GM15510 (cell line): Measurements from ENCODE around the gene ATP5PB.

Experiments used
- POLR2A ChIP-seq: IDR thresholded peaks from 3 replicates; pipeline ENCODE4 v1.6.1; 2011; ENCODE audit warnings: borderline replicate concordance; ENCODE audit not compliant: insufficient read length; ENCODE audit errors: extremely low read depth

ATP5PB gene

DNA sequence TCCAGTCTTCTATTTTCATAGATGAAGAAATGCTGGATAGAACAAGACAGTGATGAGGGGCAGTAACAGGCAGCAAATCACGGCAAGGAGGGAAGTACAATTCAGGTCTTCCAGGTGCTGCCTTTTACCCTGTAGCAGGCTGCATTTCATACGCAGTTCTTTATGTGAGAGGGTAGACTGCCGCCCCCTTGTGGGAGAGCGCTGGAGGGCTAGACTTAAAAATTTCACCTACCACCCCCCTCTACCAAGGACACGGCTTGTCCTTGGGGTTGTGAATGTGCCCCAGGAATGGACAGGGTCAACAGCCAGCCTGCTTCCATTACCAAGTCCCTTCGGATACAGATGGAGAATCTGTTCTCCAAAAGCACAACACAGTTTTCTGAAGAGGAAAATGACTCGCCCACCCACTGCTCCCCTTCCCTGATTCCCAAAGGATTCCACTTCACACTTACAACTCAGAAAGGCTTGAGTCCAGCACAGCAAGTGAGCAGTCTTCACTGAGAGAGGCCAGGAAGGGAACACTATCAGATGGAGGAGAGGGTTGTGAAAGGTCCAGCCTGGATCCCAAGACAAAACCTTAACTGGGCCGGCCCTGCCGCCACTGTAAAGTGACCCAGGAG, 7.6 kb upstream of the ATP5PB start:
- TF ChIP-seq POLR2A = no peak

DNA sequence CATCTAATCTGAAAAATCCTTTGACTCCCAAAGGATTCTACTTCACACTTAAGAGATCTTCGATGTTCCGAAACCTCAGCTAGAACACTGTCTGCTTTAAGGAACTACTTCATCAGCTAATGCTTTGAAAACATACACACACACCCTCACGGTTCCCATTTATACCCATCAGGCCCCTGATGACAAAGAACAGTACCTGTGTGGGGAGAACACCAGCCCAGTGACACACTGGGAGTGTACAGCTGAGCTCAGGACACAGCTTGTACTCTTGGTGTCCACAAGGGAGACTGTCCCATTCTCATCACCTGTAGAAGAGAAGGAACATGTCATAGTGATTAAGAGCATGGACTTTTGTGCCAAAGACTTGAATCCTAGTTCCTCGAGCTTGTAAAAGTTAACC, 6.8 kb upstream of the ATP5PB start:
- TF ChIP-seq POLR2A = no peak

DNA sequence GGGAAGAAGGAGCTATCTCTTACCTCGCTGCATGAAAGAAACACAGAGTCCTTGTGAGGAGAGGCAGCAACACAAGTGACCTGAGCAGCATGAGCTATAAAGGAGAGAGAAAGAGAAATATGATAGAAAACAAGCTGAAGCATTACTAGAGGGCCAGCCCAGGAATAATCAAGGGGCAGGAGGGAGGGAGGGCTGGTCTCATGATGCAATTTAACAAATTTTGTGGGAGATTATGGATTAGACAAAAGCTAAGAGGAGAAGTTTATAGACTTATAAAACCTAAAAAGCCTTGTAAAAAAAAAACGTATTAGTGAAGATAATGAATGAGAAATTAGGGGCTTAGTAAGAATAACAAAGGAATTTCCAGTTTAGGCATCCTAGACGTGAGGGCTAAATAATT, 5.2 kb upstream of the ATP5PB start:
- no peak for TF ChIP-seq POLR2A

DNA sequence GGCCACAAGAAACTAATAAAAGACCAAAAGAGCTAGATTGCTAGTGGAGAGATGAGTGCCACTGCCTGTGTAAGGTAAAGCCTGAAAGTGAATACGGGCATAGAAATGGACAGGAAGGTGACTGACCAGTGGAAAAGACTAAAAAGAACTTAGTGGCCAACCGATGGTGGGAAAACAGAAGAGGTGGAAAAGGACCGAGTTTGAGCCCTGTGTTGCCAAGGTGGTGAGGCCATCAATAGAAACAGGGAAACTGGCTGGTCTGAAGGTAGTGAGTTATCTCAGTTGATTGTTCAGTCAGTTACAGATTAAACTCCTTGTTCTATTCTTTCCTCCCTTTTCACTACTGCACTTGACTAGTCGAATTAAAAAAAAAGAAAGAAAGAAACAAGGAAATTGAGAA, 2.7 kb upstream of the ATP5PB start:
- TF ChIP-seq POLR2A = no peak

DNA sequence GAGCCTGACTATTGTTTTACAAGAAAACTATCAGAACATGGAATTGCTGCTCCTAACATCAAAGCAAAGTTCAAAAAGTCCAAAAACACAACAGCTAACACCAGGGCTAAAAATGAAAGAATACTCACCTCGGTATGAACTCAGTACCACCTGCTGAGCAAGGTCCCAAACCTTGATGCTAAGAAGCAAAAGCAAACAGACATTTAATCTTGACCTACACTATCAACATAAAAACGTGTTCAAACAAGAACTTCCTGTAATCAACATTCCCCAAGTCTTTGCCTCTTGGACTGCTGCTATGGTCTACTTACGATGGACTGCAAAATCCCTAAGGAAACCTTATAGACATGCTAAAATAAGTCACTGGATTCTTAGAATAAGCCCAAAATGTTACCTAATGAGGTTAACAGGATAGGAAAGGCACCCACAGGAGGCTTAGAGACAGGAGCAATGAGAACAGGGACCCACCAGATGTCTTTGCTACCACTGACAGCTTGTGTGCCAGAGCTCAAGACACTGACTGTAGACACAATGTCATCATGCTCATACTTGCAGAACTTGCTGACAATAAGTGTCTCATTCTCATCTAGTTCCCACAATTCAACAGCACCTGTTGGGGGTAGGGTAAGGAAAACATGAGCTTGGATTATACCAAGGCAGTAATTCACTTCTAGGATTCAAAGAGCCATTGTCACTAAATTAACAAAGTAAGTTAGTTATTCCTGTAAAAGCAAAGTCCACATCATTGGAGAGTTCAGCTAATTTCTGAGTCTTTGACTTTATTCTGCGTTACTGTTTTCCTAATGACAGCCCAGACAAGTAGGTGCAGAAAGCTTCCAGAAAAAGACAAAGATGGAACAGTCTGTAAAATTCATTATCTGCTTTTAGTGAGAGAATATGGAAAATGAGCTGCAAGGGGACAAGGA, 2.0 kb upstream of the ATP5PB start:
- TF ChIP-seq POLR2A = no peak

DNA sequence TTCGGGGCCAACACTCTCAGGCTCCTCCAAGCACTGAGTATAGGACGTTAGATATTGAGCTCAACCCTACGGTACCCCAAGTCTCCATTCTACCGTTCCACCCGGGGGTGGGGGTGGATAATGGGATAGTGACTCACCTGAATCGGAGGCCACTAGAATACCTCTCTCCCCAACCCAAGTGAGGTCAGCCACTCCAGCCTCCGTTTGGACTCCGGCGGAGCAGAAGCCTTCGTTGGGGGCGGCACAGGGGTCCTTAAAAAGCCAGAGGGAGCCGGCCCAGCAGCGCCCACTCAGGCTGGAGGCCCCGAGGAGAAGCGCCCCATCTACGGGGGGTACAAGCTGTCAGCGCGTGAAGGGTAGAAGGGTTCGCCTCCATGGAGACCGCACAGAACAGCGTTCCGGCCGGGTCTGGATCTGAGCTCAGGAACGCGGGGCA, 764 bp upstream of the ATP5PB start:
- TF ChIP-seq POLR2A = no peak

DNA sequence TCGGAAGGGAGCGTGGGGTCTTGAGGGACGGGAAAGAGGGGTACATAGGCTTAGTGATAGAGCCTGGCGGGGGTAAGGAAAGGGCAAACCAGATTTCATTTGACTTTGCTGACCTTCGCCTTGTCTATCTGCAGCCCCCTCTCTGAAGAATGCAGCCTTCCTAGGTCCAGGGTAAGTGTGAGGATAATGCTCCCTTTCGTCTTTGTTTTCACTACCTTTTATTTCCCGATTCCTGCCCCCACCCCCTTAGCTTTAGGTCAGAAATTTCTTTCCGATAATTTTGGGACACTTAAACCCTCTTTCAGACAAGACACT, 396 bp downstream of the ATP5PB start:
- TF ChIP-seq POLR2A = no peak

DNA sequence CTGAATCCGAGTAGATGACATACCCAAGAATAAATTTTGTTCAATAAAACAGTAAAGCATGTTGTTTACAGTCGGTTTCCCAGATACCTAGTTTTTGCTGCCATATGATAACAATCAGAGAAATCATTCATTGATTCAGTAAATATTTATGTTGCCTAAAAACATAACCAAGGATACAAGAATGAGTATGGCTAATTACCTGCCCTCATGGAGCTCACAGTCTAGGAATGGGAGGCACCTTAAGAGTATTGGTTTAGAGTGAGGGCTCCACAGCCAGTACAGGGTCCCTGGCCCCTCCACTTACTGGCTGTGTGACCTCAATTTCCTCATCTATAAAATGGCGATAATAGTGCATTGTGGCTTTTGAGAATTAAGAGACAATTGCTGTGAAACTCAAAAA, 921 bp downstream of the ATP5PB start:
- TF ChIP-seq POLR2A = no peak

DNA sequence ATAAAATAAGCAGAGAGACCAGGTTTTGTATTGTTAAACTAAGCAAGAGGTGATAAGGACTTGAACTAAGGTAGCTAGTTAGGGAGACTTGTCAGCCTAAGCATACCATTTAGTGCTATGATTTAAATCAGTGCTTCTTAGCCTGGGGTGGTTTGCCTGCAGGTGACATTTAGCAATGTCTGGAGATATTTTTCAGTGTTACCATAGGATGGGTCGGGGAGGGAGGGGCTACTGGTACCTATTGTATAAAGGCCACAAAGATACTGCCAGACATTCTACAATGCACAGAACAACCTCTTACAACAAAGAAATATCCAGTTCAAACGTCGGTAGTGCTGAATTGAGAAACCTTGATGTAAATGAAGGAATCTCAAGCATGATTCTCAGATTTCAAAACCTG, 3.3 kb downstream of the ATP5PB start:
- no peak for TF ChIP-seq POLR2A

DNA sequence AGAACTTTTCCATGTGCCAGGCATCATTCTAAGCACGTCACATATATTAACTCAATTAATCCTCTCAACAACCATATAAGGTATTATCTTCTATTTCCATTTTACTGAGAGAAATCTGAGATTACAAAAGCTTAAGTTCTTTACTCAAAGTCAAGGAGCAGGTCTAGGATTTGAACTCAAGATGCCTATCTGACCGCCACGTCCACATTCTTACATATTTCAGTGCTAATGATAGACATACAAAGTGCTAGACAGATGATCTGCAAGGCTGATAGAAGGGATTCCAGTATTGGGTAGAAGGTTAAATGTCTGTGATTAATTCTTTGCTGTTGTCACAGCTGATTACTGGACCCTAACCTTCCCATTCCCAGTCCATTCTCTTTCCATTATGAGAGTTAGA, 4.4 kb downstream of the ATP5PB start:
- no peak for TF ChIP-seq POLR2A

DNA sequence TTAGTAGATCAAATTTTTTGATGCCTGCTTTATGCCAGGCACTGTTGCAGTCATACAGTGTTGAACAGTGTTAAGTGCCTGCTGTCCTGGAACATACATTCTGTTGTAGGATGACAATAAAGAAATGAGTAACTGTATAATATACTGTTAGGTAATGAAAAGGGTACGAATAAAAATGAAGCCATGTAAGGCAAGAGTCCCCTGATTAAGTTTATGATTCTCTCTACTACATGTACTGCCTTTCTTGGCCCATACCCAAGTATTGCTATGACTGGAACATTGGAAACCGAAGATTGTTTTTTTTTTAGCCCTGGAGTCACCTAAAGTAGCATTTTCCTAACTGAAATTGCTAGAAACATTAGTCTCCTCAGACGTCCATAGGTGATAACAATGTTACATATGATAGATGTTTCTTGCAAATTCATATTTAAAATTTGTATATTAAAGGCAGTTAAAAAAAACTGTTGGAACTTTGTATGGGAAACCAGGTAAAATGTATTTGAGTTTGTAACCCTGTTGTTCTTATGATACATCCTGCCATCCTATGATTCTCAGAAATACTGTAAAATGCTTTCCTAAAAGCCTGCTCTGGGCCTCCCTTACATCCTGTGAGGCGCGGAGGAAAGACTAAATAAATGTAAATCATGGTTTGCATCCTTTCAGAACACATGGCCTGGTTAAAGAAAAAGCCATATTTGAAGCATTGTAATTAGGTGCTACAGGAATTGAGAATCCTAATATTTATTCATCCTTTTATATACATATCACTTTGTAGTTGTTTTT, 5.8 kb downstream of the ATP5PB start:
- TF ChIP-seq POLR2A = no peak

DNA sequence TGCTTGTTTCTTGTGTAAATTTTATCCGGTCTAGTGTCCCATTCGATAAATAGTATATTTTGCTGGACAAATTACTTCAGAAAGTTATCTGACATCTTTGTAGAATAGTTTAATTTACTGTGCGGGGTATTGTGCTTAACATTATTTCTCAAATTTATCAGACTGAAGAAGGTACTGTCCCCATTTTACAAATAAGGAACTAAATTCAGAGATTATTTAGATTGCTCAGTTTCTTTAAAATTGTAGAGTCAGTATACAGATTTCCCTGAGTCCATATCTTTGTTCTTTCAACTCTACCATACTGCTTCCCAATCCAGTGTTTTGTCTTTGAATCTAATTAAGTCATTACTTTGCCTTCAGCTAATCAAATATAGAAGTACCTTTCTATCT, 6.4 kb downstream of the ATP5PB start:
- TF ChIP-seq POLR2A = no peak

DNA sequence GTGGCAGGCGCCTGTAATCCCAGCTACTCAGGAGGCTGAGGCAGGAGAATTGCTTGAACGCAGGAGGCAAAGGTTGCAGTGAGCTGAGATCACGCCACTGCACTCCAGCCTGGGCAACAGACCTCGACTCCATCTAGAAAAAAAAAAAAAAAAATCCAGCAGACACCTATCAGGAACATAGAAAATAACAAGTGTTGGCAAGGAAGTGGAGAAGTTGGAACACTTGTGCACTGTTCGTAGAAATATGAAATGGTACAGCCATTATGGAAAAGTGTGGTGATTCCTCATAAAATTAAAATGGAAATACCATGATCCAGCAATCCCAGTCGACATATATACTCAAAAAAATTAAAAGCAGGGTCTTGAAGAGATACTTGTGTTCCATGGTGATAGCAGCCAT, 12.5 kb downstream of the ATP5PB start:
- no peak for TF ChIP-seq POLR2A

DNA sequence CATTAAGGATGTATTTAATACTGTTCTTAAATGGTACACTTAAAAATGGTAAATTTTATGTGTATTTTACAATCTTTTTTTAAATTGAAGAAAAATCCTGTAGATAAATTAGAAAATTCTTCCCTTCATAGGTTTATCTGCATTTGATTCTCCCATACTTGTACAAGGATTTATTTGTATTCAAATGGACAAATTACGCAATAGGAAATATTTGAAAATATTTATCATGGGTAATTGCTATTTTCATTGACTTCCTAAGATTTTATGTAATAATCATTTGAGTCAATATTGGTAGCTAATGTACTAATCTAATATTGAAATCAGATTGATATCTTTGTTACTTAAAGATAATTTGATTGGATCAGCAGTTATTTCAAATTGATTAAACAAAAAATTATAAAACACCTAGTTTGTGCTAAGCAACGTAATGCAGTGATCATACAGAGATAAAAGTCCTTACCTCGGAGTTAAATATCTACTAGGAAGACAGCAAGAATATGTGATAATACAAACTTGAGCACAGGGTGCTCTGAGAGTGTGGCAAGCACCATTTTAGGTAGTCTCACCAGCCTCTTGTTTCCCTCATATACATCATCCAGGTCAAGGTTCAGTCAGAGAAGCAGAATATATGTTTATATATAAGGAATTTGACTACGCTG, 13.2 kb downstream of the ATP5PB start:
- TF ChIP-seq POLR2A = no peak

DNA sequence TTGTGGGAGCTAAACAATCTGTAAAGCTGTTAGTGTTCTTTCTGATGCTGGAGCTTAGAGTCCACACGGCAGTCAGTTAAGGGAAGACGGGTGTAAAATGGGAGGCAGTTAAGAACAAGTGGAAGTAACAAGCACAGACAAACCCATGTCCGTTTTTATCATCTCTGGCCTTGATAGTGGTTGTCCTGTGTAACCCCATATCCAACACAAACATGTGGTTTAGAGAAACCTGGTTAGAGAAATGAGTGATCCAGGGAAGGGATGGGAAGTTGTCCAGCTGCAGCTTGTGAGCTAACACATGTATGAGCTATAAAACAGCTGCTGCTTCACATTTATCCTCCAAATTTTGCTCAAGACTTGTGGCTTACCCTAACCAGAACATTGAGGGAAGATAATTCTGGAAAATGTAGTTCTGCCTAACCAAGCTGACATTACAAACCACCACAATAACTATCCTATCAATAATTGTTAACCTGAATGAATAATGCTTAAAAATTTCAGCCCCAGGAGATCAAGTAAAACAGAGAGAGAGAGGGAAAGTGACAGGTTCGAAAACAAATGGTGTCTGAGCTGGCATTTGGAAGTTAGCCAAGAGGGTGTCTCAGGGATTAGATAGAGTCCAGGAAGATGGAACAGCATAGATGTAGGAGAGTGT, 13.9 kb downstream of the ATP5PB start:
- no peak for TF ChIP-seq POLR2A

DNA sequence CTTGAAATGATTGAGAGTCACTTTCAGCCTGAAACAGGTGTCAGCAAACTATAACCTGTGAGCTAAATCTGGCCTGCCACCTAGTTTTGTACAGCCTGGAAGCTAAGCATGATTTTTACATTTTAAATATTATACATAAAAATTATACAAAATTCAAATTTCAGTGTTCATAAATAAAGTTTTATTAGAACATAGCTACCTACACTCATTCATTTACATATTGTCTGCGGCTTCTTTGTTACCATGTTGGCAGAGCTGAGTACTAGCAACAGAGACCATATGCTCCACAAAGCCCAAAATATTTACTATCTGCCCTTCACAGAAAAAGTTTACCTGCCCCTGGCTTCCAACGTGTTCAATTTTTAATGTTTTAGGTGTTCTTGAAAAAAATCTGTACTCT, 16.5 kb downstream of the ATP5PB start:
- TF ChIP-seq POLR2A = no peak

DNA sequence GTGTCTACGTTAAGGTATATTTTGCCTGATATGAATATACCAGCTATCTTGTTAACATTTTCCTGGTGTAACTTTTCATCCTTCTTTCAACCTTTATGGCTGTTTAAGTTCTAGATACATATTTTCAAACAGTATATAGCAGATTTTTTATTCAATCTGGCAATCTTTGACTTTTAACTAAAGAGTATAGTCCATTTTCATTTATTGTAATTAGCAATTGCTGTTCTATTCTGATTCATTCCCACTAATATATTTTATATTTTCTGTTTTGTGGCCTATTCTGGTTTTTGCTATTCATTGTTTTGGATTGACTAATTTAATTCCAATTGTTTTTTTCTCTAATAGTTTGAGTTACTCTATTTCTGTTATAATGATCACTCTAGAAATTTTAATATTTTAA, 17.2 kb downstream of the ATP5PB start:
- TF ChIP-seq POLR2A = no peak
